ENCODE results near the gene RALGAPA1. TPM values are rescaled to one million over a fixed set of nuclear protein-coding genes. Genes with fewer than 3 reads are reported as not detected.

Gene RALGAPA1
- total RNA-seq, 1 experiment from 2014 or later = 31.7 TPM

GRCh38 chr14:35573911-35574310, 235.2 kb downstream of the RALGAPA1 start:
- no peaks in the 10 kb centered on the region for H3K9me3 Mint-ChIP-seq
- POLR2A ChIA-PET = no interaction called here
- no peaks in the 10 kb centered on the region for H3K4me1 Mint-ChIP-seq

DNA sequence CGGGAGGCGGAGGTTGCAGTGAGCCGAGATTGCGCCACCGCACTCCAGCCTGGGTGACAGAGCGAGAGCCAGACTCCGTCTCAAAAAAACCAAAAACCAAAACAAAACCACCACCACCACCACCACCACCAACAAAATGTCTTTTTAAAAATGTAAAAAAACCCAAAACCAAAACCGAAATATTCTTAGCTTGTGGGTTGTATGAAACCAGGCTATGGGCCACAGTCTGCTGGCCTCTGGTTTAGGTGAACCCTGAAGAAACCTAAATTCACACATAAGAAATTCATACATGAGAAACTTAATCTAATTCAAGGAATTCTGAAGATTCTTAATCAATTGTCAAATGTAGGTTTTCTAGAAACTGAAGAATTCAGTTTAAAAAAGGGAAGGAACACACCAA, 237.5 kb downstream of the RALGAPA1 start:
- no peaks in the 10 kb centered on the region for H3K27me3 Mint-ChIP-seq (ENCODE audit: low read depth)
- H3K36me3 Mint-ChIP-seq = no peaks in the 10 kb centered on the region
- ATAC-seq (no peak), DNase-seq (ENCODE audit: low spot score) (no peak)
- peaks cover 9% of the 10 kb centered on the region; the same call in 1 of the 2 replicates for H3K4me1 Mint-ChIP-seq
- no peak overlapping the region for H3K4me3 Mint-ChIP-seq
- H3K9me3 Mint-ChIP-seq = no peaks in the 10 kb centered on the region
- TF ChIP-seq, protein P1, sequence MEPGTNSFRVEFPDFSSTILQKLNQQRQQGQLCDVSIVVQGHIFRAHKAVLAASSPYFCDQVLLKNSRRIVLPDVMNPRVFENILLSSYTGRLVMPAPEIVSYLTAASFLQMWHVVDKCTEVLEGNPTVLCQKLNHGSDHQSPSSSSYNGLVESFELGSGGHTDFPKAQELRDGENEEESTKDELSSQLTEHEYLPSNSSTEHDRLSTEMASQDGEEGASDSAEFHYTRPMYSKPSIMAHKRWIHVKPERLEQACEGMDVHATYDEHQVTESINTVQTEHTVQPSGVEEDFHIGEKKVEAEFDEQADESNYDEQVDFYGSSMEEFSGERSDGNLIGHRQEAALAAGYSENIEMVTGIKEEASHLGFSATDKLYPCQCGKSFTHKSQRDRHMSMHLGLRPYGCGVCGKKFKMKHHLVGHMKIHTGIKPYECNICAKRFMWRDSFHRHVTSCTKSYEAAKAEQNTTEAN (CRISPR knock-in tag; IDR thresholded peaks at IDR 0.05) = no peak
- no peak for TF ChIP-seq CTCF (IDR thresholded peaks at IDR 0.05)
- no peak for TF ChIP-seq ERG (CRISPR knock-in tag; IDR thresholded peaks at IDR 0.05)
- no peak for TF ChIP-seq ZNF423 (CRISPR knock-in tag; IDR thresholded peaks at IDR 0.05)
- no peak for TF ChIP-seq ZNF121 (CRISPR knock-in tag; IDR thresholded peaks at IDR 0.05)
- TF ChIP-seq FOXK1 (CRISPR knock-in tag; IDR thresholded peaks at IDR 0.05) = no peak
- no peak for TF ChIP-seq E2F1 (CRISPR knock-in tag; IDR thresholded peaks at IDR 0.05)
- TF ChIP-seq TEAD1 (CRISPR knock-in tag; IDR thresholded peaks at IDR 0.05) = no peak
- no peak for TF ChIP-seq FOXP4 (CRISPR knock-in tag; IDR thresholded peaks at IDR 0.05)
- no peak for TF ChIP-seq ZNF317 (CRISPR knock-in tag; IDR thresholded peaks at IDR 0.05; ENCODE audit: borderline replicate concordance, low read depth)
- TF ChIP-seq EMX1 (CRISPR knock-in tag; IDR thresholded peaks at IDR 0.05) = no peak
- TF ChIP-seq E2F5 (CRISPR knock-in tag; IDR thresholded peaks at IDR 0.05) = no peak
- TF ChIP-seq USF1 (CRISPR knock-in tag; IDR thresholded peaks at IDR 0.05) = no peak
- ChIA-PET POLR2A (no interaction called here), CTCF (no interaction called here)
- no peak overlapping the region for H3K27ac Mint-ChIP-seq

More at GRCh38 chr14:35573911-35574310, 235.2 kb downstream of the RALGAPA1 start:
- TF ChIP-seq ZNF317 (CRISPR knock-in tag; IDR thresholded peaks at IDR 0.05; ENCODE audit: borderline replicate concordance, low read depth) = no peak
- no peak for DNase-seq (ENCODE audit: low spot score)
- Mint-ChIP-seq H3K4me3 (no peak overlapping the region), H3K27me3 (ENCODE audit: low read depth) (no peaks in the 10 kb centered on the region), H3K36me3 (no peaks in the 10 kb centered on the region), H3K27ac (no peak overlapping the region)
- CTCF ChIA-PET = no interaction called here
- no peak for ATAC-seq

Measured in WTC11 (cell line).